ENCODE data around the gene STMP1.

The STMP1 gene

GRCh38 chr7:135704074-135704473 is 41.8 kb downstream of the STMP1 start:
- no peak for DNase-seq

DNA sequence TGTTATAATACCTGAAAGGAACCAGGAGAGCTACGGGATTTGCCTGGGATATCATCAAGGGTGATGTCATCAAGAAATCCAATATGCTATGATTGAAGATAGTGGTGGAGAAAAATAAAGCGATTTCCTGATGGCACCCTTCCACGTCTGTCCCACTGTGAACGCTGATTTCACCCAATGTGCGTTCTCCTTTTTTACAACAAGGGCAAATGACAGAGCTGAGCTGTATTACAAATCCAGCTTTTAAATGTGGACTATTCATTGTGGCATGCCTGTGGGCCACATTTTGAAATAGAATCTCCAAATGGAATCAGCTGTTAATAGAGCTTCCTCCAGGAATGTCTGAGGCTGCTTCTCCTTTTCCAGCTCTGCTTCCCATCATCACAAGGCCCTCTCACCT is 42.4 kb downstream of the STMP1 start:
- no peak for DNase-seq

DNA sequence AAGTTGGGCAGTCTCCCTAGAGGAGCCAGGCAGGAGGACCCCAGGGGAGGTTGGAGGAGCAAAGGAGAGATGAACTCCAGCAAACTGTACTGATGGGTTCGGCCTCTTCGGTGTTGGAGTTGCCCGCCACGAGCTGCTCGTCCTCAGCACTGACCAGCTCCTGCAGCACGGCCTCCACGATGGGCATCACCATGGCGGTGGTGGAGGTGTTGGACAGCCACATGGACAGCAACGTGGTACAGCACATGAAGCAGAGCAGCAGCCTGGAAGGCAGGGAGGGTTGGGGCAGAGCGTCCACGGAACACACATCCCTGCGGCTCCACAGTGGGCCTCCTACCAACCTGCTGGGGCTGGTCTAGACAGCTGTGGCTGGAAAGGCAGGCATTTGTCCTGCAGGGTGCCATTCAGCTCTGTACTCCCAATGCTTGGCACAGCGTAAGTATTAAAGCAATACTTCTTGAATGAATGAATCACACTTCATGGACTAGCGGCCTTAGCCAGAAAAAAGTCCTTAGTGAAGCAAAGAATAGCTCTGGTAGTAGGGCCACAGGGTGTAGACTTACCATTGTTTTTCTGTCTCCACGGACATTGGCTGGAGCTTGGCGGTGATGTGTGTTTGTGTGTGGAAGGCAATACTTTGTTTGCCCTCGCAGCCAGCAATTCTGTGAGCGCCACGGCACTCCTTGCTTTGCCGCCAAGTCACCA is 43.9 kb downstream of the STMP1 start:
- DNase-seq, result no peak

DNA sequence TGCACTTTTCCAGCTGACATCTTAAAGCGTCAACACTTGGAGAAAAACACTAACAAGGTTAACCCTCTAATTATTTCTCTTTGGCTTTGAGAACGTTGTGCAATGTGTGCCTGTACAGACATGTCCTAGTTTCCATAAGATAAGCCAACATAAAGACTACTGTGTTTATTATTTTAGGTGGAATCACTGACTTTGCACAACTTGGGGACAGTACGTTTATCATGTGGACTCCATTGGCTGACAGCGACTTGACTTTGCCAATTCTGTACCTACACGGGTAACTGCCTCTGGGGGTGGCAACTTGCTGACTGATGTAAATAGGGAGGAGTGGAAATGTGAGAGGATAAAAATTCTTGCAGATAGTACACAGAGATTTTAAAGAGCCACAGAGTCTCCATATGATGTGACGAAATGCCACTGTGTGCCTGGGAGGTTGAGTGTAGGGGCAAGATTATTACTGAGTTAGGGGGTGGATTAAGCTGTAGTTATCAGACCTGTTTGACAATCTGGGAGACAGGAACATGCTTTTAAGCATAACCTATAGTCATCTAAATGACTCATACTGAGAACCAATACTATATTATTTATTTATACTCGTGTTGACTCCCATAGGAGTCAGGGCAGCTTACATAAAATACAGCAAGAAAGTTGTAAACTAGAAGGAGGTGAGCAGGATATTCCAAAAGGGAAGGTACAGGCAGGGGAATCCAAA is 44.7 kb downstream of the STMP1 start:
- no peak for DNase-seq

DNA sequence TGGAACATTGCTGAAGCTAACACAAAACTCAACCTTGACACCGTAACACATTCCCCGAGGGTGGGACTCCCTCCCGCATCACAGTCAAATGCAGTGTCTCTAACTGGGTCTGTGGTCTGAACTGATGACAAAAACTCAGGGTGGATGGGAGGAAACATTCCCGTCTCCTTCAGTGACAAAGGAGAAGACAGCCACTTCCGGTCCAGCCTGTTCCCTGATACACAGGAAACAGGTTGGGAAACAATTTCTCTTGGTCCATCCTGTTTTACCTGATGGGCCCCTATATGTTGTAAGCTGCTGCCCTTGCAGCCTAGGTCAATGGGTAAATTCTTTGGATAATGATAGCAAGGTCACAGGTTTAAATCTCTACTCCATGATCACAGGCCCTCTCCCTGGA is 45.3 kb downstream of the STMP1 start:
- no peak for DNase-seq

DNA sequence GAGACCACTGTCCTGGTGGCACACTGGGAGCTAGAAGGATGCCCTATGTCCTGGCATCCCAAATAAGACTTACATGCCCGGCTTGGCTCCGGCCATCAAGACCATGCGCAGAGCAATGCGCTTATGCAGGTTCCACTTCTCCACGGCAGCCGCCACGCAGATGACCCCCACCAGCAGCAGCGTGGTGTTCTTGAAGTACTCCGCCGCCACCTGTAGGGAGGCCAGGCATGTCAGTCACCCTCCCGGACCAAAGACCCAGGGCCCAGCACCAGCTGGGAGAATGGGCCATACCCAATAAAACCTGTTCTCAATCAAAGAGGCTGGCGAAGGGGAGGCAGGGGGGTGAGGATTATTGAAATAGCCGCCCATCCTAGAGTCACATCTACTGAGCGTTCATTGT is 45.7 kb downstream of the STMP1 start:
- no peak for DNase-seq

DNA sequence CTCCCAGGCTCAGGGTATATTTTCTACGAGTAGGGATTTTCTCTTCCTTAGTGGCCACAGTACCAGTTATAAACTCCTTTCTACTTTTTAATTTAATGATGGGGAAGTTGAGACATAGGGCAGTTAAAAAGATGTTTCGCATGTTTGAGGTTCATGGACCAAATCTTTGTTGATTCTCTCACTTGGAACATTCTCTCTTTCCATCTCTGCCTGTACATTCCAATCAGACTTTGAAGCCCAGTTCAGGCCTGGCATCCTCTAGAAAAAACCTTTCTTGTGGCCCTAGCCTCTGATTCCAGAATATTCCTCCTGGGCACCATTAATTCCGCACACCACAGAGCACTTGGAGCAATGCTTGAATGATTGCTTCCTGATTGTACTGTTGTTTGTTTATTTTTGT is 47.2 kb downstream of the STMP1 start:
- no peak for DNase-seq

- DNase-seq, result peak; percentile 24
These were observed 48.3 kb downstream of the STMP1 start for GRCh38 chr7:135710417-135711138.

DNA sequence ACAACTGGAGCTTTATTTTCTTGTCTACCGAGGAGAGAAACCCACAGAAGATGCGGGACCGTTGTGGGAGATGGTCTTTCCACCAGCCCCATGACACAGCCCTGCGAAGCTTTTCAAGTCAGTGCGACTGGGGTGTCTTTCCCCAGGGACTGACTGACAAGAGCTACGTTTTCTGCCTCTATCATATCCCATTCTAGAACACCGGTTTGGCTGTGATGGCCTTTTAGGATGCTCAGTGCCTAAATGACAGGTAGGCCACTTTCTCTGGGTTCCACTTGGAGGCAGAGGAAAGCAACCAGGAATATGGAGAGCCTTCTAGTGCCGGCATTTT is 48.8 kb downstream of the STMP1 start:
- no peak for DNase-seq

DNA sequence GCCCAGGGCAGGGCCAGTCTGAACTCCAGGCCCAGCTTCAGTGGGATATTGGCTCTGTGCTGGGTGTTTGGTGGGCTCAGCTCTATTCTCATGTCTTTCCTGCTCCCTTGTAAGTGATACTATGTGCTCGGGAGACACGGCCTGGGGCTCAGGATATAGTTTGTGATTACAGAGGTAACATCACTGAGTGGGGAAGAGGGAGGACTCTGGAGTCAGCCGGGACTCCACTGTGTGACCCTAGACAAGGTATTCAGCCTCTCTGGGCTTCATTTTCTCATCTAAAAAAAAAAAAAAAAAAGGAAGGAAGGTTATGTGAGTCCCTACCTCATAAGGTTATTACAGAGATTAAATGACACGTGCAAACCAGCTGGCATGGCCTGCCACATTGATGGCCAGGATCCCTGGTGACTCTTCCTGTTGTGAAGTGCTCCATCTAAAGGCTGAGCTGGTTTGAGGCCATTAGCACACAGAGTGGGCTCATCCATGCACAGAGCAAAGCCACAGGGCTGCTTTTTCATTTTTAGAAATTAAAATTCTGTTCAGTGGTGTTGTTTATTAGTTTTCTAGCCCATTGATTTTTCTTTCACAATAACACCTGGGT is 50.0 kb downstream of the STMP1 start:
- DNase-seq, result no peak

- DNase-seq, result no peak
These were observed 50.5 kb downstream of the STMP1 start for GRCh38 chr7:135712796-135713195.

GRCh38 chr7:135713836-135714470 is 51.6 kb downstream of the STMP1 start:
- no peak for DNase-seq

DNA sequence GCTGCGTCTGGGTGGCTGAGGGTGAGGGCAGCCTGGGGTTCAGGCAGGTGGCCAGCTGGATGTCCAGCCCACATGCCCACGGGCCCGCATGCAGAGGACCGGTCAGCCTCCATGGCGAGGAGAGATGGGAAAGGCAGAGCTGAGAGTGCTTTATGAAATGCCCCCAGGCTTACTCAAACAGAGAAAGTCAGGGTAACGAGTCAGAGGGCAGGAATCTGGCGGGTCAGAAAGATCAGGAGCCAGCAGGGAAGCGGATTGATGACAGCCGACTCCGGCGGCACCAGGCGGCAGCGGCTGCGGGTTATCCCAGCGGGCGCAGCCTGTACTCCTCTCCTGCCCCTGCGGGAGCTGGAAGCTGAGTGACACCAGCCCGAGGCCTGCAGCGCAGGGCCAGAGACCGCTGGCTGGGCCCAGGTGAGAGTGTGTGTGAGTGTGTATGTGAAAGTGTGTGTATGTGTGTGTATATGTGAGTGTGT is 52.3 kb downstream of the STMP1 start:
- DNase-seq, result no peak

- no peak for DNase-seq
These were observed 52.8 kb downstream of the STMP1 start for GRCh38 chr7:135715055-135715522.

DNA sequence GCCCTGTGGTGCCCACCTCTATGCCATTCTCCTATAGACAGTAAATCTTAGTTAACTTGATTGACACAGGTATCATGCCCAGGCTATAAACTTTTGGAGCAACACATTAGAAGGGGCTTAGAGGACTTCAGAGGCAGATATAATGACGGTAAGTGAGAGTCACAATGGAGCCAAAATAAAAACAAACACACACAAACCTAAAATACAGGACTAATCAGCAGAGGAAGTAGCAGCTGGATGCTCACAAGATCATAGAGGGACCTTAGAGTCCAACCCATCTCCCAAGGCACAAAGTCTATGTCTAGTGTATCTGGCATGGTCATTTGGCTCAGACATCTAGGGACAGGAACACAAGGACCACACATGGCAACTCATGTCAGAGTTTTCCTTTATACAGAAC is 53.4 kb downstream of the STMP1 start:
- DNase-seq, result no peak

- DNase-seq, result no peak
These were observed 54.4 kb downstream of the STMP1 start for GRCh38 chr7:135716677-135717238.

DNA sequence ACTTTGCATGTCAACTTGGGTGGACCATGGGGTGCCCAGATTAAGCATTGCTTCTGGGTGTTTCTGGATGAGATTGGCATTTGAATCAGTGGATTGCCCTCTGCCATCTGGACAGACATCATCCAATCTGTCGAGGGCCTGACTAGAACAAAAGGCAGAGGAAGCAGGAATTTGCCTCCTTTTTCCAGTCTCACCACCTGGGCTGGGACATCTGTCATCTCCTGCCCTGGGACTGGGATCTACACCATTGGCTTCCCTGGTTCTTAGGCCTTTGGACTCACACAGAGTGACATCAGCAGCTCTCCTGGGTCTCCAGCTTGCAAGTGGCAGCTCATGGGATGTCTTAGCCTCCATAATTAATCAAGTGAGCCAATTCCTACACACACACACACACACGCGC is 55.4 kb downstream of the STMP1 start:
- DNase-seq, result no peak

- DNase-seq, result no peak
These were observed 55.9 kb downstream of the STMP1 start for GRCh38 chr7:135718219-135718618.

- no peak for DNase-seq
These were observed 56.6 kb downstream of the STMP1 start for GRCh38 chr7:135718794-135719437.

- DNase-seq, result no peak
These were observed 57.4 kb downstream of the STMP1 start for GRCh38 chr7:135719688-135720087.

GRCh38 chr7:135721198-135721820 is 59.0 kb downstream of the STMP1 start:
- no peak for DNase-seq

- no peak for DNase-seq
These were observed 61.1 kb downstream of the STMP1 start for GRCh38 chr7:135723411-135723810.

Data from RPMI8226 (cell line).